ENCODE results near the gene SLC25A47.
A peak's percentile ranks its signal among the peaks of the same experiment; 100 is the strongest.
"Not testable (repeated sequence)": the region's sequence is repeated elsewhere in the genome, so short reads cannot be mapped to it uniquely, and the experiment has no call there.

SLC25A47 gene

DNA sequence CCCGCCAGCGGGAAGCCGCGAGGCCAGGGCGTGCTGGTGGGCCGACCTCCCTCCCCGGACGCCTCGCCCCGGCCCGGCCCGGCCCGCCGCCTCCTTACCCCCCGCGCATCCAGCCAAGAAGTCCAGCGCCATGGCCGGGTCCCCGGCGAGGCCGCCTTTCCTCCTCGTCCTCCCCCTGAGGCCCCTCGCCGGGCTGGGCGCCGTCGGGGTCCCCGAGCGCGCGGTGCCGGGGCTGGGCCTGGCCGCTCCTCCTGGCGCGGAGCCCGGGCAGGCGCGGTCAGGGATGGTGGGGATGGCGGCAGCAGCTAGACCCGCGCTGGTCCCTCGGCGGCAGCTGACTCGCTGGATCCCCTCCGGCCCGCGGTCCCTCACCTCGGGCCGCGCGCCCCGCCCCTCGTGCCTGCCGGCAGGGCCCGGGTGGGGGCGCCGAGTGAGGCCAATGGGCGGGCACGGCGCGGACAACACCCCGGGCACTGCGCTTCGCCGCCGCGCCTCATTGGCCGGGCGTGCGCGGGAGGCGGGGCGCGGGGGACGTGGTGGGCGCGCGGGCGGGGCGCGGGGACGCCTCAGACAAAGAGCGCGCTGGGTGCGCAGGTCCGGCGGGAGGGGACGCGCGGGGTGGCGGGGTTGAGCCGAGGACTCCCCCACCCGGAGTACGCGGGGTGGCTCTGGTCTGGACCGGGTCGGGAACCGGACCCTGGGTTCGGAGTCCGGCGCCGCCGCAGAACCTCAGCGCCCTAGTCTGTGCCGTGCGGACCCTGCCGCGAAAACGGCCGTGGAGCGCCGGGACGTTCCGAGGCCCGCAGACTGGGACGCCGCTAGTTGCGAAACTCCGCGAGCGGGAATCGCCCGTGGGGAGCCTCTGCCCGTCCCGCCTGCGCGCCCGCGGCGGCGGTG, 16.8 kb upstream of the SLC25A47 start, which contains the start of gene SLC25A29:
TSS of gene SLC25A29 (minus strand) at position 344 of the 897 bp plus-strand sequence. CDS start at position 132, 212 bp downstream.
- DNase-seq (ENCODE audit: low read depth in 3 of 3): peak; percentile 38 to 76 (median 56)

DNA sequence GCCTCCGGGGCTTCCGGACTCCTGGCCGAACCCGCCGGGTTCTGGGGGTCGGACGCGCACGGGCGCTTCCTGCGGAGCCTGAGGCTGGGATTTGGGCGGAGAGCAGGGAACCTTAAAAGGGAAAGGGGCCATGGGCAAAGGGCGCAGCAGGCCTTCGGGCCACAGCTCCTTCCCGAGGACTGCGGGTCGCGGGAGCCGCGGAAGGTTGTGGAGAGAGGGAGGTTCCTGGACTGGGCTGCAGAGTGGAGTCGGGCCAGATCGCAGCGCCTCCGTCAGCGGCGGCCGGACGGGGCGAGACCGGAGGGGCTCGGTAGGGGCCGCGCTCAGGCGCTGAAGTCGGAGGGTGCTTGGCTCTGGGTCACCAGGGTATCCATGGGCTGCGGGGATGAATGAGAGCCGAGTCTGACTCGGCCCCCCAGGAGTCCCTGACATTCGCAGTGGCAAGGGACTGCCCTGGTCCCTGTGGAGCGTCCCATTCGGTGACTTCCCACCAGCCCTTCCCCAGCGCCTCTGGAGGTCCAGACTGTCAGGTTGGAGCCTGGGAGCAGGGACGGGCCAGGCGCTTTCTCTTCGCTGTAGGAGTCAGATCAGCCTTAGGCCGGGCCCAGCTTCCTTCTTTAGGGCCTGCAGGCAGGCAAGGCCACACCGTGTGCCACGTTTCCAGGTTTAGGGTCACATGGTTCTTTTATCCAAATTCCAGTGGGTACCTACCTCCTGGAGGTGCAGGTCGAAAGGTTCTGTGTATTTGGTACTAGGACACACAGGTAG, 16.0 kb upstream of the SLC25A47 start:
- DNase-seq (ENCODE audit: low read depth in 3 of 3): no peak

- DNase-seq (ENCODE audit: low read depth in 3 of 3): no peak
These were observed 15.2 kb upstream of the SLC25A47 start for GRCh38 chr14:100307766-100308426.

- not testable (repeated sequence) for DNase-seq (ENCODE audit: low read depth in 3 of 3)
These were observed 14.7 kb upstream of the SLC25A47 start for GRCh38 chr14:100308427-100308792.

GRCh38 chr14:100309028-100309737, 14.0 kb upstream of the SLC25A47 start:
- no peak for DNase-seq (ENCODE audit: low read depth in 3 of 3)

- not testable (repeated sequence) for DNase-seq (ENCODE audit: low read depth in 3 of 3)
These were observed 10.8 kb upstream of the SLC25A47 start for GRCh38 chr14:100312110-100312876.

- no peak for DNase-seq (ENCODE audit: low read depth in 3 of 3)
These were observed 10.2 kb upstream of the SLC25A47 start for GRCh38 chr14:100312877-100313400.

GRCh38 chr14:100313464-100314230, 9.5 kb upstream of the SLC25A47 start:
- DNase-seq (ENCODE audit: low read depth in 3 of 3): no peak

GRCh38 chr14:100314724-100315123, 8.4 kb upstream of the SLC25A47 start:
- no peak for DNase-seq (ENCODE audit: low read depth in 3 of 3)

DNA sequence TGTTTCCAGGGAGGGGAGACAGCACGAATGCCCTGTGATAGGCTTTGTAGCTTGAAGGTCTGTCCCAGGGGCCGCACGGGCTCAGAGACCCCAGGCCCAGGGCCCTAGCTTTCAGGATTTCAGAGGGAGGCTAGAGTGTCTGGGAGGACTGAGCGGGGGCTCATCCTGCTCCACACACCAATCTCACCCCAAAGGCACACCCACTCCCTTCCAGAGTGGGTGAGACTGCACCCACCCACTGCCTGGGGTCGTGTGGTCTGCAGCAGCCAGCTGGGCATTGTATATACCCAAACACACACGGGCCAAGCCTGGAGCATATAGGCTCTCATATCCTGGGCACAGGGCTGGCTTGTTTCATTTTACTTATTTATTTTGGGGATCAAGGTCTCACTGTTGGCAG, 5.8 kb upstream of the SLC25A47 start:
- no peak for DNase-seq (ENCODE audit: low read depth in 3 of 3)

GRCh38 chr14:100317912-100318808, 5.0 kb upstream of the SLC25A47 start:
- peak in 2 of 3 experiments; percentile 27 to 69 for DNase-seq (ENCODE audit: low read depth in 3 of 3)

- no peak for DNase-seq (ENCODE audit: low read depth in 3 of 3)
These were observed 2.8 kb upstream of the SLC25A47 start for GRCh38 chr14:100320157-100320856.

- DNase-seq (ENCODE audit: low read depth in 3 of 3): no peak
These were observed 1.5 kb upstream of the SLC25A47 start for GRCh38 chr14:100321473-100322137.

DNA sequence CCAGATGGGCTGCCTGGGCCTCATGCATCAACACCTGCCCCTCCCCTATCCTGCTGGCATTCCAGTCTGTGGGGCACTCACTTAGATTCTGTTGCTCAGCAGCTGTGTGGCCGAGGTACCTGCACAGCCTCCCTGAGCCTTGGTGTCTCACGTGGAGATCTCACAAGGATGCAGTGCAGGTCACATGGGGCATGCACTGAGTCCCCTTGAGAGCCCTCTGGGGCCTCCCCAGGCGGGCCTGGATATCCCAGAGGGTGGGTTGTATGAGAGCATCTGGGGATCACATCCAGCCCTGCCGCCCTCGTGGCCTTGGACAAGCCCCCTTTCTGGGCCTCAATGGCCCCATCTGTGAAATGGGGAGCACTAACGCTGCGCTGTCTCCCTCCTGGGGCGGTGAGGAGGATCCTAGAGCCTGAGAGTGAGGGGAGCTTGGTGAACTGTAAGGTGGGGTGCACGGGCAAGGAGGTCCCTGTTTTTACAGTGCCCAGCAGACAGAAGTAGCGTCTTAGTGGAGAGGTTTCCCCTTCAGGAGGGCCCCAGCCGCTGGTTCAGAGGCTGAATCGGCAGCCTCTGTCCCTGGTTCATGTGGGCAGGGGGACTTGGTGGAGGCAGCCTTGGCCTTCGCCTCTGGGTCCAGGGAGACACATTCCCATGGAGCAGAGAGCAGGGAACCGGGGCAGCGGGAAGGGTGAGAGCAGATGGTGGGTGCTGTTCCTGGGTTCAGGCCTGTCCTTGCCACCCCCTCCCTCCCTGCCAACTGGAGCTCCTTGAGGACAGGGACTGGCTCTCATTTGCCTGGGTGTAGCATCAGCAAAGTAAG, 791 bp upstream of the SLC25A47 start:
- no peak for DNase-seq (ENCODE audit: low read depth in 3 of 3)

DNA sequence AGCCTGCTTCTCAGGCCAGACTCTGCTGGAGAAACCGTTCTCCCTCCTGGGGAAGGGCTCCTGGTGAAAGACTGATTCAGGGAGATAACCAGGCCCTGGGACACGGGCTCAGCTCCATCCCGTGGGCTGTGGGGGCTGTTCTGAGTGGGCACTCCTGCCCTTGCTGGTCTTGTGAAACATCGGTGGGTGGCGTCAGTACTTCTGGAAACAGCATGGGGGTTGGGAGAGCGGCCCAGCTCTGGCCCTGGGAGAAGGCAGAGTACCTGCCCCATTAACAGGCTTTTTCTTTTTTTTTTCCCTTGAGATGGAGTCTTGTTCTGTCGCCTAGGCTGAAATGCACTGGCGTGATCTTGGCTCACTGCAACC, 786 bp downstream of the SLC25A47 start:
- DNase-seq (ENCODE audit: low read depth in 3 of 3): no peak

DNA sequence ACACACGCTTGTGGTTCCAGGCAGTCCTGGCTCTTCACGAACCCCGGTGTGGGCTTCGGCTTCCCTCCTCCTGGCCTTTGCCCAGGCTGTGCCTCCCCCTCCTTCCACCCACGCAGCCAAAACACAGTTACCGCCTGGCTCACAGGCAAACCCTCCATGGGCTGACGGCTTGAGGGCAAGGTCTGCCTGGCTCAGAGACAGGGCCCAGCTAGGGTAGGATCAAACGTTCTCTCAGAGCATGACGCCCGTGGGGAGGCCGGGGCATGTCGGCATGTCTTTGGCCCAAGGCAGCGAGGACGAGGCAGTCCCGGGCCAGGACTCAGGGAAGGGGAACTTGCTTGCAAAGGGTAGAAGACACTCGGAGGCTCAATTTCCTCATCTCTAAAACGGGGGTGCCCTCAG, 2.1 kb downstream of the SLC25A47 start:
- DNase-seq (ENCODE audit: low read depth in 3 of 3): no peak

DNA sequence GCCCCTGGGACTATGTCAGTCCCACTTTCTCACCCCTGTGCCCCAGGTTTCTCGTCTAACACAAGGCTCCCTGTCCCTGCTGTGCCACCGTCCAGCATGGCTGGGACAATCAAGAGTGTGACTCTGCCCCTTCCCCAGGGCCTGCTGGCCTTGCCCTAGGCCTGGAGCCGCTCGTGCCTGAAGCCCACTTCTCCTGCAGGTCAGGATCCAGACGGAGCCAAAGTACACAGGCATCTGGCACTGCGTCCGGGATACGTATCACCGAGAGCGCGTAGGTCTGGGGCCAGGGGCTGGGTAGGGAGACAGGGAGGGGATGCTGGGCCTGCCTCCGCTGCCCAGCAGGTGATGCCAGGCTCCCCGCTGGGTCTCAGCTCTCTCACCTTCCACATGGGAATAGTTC, 2.8 kb downstream of the SLC25A47 start:
- no peak for DNase-seq (ENCODE audit: low read depth in 3 of 3)
